ENCODE measurements around the gene ACTA2.

DNA sequence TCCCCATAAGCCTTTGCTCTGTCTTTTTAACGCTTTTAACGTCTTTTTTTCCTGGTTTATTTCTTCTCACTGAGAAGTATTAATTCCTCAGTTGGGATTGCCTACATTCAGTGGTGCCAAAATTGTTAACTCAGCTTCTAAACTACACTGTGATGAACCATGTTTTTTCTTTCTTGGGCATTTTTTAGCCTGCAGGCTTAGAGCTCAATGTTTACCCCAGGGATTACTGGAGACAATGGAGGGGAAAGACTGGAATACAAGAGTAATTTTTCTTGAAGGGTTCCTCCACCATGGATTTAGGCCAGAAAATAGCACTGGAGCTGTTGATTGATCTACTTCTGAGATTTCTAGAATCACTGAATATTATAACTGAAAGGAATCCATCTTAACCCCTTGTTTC, 52.7 kb downstream of the ACTA2 start:
- TF ChIP-seq CTCF (IDR thresholded peaks at IDR 0.05) (no peak), ZFX (IDR thresholded peaks at IDR 0.05; ENCODE audit: borderline replicate concordance) (no peak)
